Islet precursor cell (in vitro differentiated cells): ENCODE results near the gene ABHD17A.
A peak's percentile ranks its signal among the peaks of the same experiment; 100 is the strongest.

Experiments used
- DNase-seq: peaks from one replicate; pipeline ENCODE4 v3.0.0-alpha.2; 2018

Gene ABHD17A

GRCh38 chr19:1850809-1851653 is 34.3 kb downstream of the ABHD17A start:
- DNase-seq = no peak

GRCh38 chr19:1849886-1850398 is 35.4 kb downstream of the ABHD17A start:
- no peak for DNase-seq

GRCh38 chr19:1849132-1849474 is 36.2 kb downstream of the ABHD17A start:
- no peak for DNase-seq

- peak; percentile 96 for DNase-seq
Observed at GRCh38 chr19:1848399-1849131, 36.7 kb downstream of the ABHD17A start, which contains the start of gene REXO1. Gene REXO1 (minus strand): TSS chr19:1848483. CDS start chr19:1848358, 125 bp downstream.

GRCh38 chr19:1847684-1848398 is 37.5 kb downstream of the ABHD17A start:
- DNase-seq = peak; percentile 72

- DNase-seq = no peak
Observed at GRCh38 chr19:1847348-1847683, 38.0 kb downstream of the ABHD17A start.

- no peak for DNase-seq
Observed at GRCh38 chr19:1846517-1847204, 38.6 kb downstream of the ABHD17A start.

GRCh38 chr19:1845642-1846041 is 39.7 kb downstream of the ABHD17A start:
- no peak for DNase-seq

DNA sequence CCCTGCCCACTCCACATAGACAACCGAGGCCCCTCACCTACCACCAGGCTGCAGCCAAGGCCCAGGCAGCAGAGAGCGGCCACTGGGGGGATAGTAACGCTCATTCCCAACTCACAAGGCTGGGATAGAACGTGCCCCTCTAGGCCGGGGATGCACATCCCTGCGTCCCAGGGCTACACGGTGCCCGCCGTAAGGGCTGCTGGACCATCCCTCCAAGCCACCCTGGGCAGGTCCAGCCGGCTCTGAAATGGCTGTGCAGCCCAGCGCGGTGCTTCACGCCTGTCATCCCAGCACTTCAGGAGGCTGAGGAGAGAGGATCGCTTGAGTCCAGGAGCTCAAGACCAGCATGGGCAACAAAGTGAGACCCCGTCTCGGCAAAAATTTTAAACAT is 40.2 kb downstream of the ABHD17A start:
- no peak for DNase-seq

- no peak for DNase-seq
Observed at GRCh38 chr19:1844513-1845124, 40.7 kb downstream of the ABHD17A start.

GRCh38 chr19:1843646-1844394 is 41.5 kb downstream of the ABHD17A start:
- DNase-seq = no peak

GRCh38 chr19:1843116-1843515 is 42.2 kb downstream of the ABHD17A start:
- DNase-seq = no peak

DNA sequence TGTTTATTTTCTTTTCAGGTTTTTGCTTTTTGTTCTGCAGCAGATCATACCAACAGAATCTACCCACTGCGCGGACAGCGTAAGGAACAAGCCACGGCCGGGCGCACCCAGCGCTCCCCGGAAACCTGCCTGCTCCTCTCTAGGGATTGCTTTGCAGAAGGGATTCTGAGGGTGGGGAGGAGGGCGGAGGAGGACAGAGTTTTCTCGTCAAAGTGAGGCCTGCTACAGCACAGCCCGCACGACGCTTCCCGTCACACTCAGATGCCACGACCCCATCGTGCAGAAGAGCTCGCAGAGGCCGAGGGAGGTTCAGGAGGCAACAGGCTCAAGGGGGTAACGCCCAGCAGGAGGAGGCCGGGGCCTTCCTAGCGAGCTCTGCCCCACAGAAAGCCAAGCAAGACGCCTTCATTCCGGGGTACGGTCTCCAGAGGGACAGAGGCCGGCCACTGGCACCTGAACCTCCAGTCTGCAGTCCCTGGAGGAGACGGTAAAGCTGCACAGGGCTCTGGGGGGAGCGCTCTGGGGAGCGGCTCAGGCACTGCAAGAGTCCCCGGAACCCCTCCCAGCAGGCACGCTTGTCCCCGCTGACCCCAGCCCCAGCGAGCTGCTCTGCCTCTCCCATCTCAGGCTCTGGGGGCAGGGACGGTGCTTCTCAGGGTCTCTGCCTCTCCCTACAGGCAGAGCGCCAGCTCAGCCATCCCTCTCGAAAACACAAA is 43.9 kb downstream of the ABHD17A start:
- no peak for DNase-seq

GRCh38 chr19:1840541-1841115 is 44.7 kb downstream of the ABHD17A start:
- DNase-seq = no peak

GRCh38 chr19:1839658-1840540 is 45.4 kb downstream of the ABHD17A start:
- DNase-seq = no peak

GRCh38 chr19:1837625-1838105 is 47.6 kb downstream of the ABHD17A start:
- peak; percentile 75 for DNase-seq

DNA sequence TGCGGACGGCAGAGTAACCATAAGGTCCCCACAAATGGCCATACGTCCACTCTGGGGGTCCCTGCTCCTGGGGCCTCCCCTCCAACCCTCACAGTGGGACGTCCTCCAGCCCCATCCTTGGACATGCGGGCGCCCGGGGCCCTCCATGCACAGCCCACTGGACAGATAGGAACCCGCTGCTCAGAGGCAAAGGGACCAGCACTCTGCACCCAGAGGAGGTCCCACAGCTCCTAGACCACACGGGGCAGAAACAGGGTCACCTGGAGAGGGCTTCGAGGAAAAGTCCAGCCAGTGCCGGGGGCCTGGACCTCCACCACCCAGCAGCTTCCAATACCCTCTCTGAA is 48.1 kb downstream of the ABHD17A start:
- DNase-seq = no peak

GRCh38 chr19:1836458-1837221 is 48.7 kb downstream of the ABHD17A start:
- no peak for DNase-seq

DNA sequence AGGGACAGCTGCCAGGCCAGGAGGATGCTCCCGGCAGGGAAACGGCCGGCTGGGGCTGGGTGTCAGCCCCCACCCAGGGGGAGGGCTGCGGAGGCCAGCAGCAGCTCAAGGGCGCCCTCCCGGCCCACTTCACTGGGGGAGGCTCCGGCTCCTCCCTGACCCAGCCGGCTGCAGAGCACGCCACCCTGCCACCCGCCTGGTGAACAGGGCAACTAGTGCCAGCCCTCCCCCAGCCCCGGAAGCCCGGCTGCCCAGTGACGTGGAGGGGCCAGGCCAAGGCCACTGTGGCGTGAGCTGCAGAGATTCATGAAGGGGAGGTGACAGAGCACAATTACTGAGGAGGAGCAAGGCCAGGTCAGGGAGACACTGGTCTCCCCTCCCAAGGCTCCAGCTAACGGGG is 51.8 kb downstream of the ABHD17A start:
- no peak for DNase-seq
